ENCODE measurements around the gene TRAF7.

The TRAF7 gene

GRCh38 chr16:2181952-2182351 lies 26.4 kb downstream of the TRAF7 start:
- DNase-seq (ENCODE audit: low spot score): no peak

- no peak for DNase-seq (ENCODE audit: low spot score)
Observed at GRCh38 chr16:2183671-2184070, 28.1 kb downstream of the TRAF7 start.

GRCh38 chr16:2184346-2184745 lies 28.8 kb downstream of the TRAF7 start:
- DNase-seq (ENCODE audit: low spot score): no peak

GRCh38 chr16:2184962-2185361 lies 29.4 kb downstream of the TRAF7 start:
- no peak for DNase-seq (ENCODE audit: low spot score)

GRCh38 chr16:2186064-2186463 lies 30.5 kb downstream of the TRAF7 start:
- DNase-seq (ENCODE audit: low spot score): no peak

GRCh38 chr16:2186505-2186904 lies 30.9 kb downstream of the TRAF7 start:
- no peak for DNase-seq (ENCODE audit: low spot score)

- no peak for DNase-seq (ENCODE audit: low spot score)
Observed at GRCh38 chr16:2187212-2187611, 31.6 kb downstream of the TRAF7 start.

- DNase-seq (ENCODE audit: low spot score): no peak
Observed at GRCh38 chr16:2188395-2188794, 32.8 kb downstream of the TRAF7 start.

GRCh38 chr16:2189252-2189893 lies 33.8 kb downstream of the TRAF7 start:
- DNase-seq (ENCODE audit: low spot score): no peak

- DNase-seq (ENCODE audit: low spot score): no peak
Observed at GRCh38 chr16:2190002-2190658, 34.5 kb downstream of the TRAF7 start.

- no peak for DNase-seq (ENCODE audit: low spot score)
Observed at GRCh38 chr16:2190659-2191445, 35.3 kb downstream of the TRAF7 start.

GRCh38 chr16:2191446-2191706 lies 35.8 kb downstream of the TRAF7 start:
- no peak for DNase-seq (ENCODE audit: low spot score)

GRCh38 chr16:2194166-2194834 lies 38.7 kb downstream of the TRAF7 start:
- no peak for DNase-seq (ENCODE audit: low spot score)

GRCh38 chr16:2194852-2195321 lies 39.3 kb downstream of the TRAF7 start:
- DNase-seq (ENCODE audit: low spot score): no peak

GRCh38 chr16:2195322-2196161 lies 40.0 kb downstream of the TRAF7 start:
- no peak for DNase-seq (ENCODE audit: low spot score)

- DNase-seq (ENCODE audit: low spot score): peak; percentile 71
Observed at GRCh38 chr16:2196162-2196980, 40.8 kb downstream of the TRAF7 start, which contains the start of gene CASKIN1. TSS of gene CASKIN1 (minus strand) at chr16:2196605. CDS start at chr16:2196432, 173 bp downstream.

GRCh38 chr16:2196981-2197511 lies 41.5 kb downstream of the TRAF7 start:
- DNase-seq (ENCODE audit: low spot score): no peak

- DNase-seq (ENCODE audit: low spot score): no peak
Observed at GRCh38 chr16:2197765-2198164, 42.2 kb downstream of the TRAF7 start.

- DNase-seq (ENCODE audit: low spot score): no peak
Observed at GRCh38 chr16:2198283-2198682, 42.7 kb downstream of the TRAF7 start.

GRCh38 chr16:2199095-2199494 lies 43.5 kb downstream of the TRAF7 start:
- no peak for DNase-seq (ENCODE audit: low spot score)

Measured in ecto neural progenitor cell (in vitro differentiated cells).